H1 (cell line): ENCODE measurements around the gene HIPK2. TPM values are rescaled to one million over a fixed set of nuclear protein-coding genes. Genes with fewer than 3 reads are reported as not detected.

Source experiments
- CTCF ChIA-PET: fragments of 300-600 bp; sonication (Branson Sonifier 250); formaldehyde crosslinking; loops from one replicate; lab custom pipeline; 2021; ENCODE audit not compliant: partially characterized antibody; lab: Charles Lee
- POLR2A ChIA-PET: fragments of 300-600 bp; sonication (Branson Sonifier 250); formaldehyde crosslinking; loops from one replicate; lab custom pipeline; 2021; ENCODE audit warnings: inconsistent platforms; ENCODE audit not compliant: partially characterized antibody; lab: Charles Lee
- DNase-seq, 2 experiments: peaks; one replicate each; pipeline versions ENCODE4 v3.0.0 to v3.0.0-alpha.2; 2010 to 2022; ENCODE audit warnings: low spot score in 2 of 2, low read depth in 1 of 2, mixed read lengths in 1 of 2
- FAIRE-seq: peaks from 2 replicates; lab custom pipeline; 2011; peaks lifted over from hg19 to GRCh38; lab: Jason Lieb, UNC
- H2AFZ ChIP-seq: 2 replicates; pipeline ENCODE4 v1.8.1; 2012; ENCODE audit warnings: low read length, inconsistent platforms
- H2AK5ac ChIP-seq: 2 replicates; pipeline ENCODE4 v1.6.1; 2013; ENCODE audit warnings: low read depth, low read length
- H2BK120ac ChIP-seq: replicated peaks from 2 replicates; pipeline ENCODE3; 2013; ENCODE audit warnings: low read depth, low read length, inconsistent platforms
- H2BK12ac ChIP-seq: 2 replicates; pipeline ENCODE4 v1.6.1; 2013; ENCODE audit warnings: low read depth, low read length
- H2BK15ac ChIP-seq: 2 replicates; pipeline ENCODE4 v1.6.1; 2013; ENCODE audit warnings: low read length
- H2BK20ac ChIP-seq: 2 replicates; pipeline ENCODE4 v1.6.1; 2013; ENCODE audit warnings: low read length
- H2BK5ac ChIP-seq: 2 replicates; pipeline ENCODE4 v1.6.1; 2013; ENCODE audit warnings: low read depth, low read length
- H3K14ac ChIP-seq: 2 replicates; pipeline ENCODE4 v1.6.1; 2013; ENCODE audit warnings: inconsistent platforms; ENCODE audit not compliant: insufficient read length
- H3K18ac ChIP-seq: 2 replicates; pipeline ENCODE4 v1.6.1; 2013; ENCODE audit warnings: low read length; ENCODE audit errors: extremely low read depth
- H3K23ac ChIP-seq: 2 replicates; pipeline ENCODE4 v1.6.1; 2013; ENCODE audit warnings: inconsistent platforms; ENCODE audit not compliant: insufficient read length
- H3K23me2 ChIP-seq: 2 replicates; pipeline ENCODE4 v1.6.1; 2013; ENCODE audit warnings: low read depth, low read length
- H3K27ac ChIP-seq: 2 replicates; pipeline ENCODE4 v1.6.1; 2011; ENCODE audit warnings: low read depth, low read length, inconsistent platforms
- H3K27me3 ChIP-seq, 4 experiments: replicated peaks in 1 of 4; 1 replicate in 1 of 4; 2 replicates in 3 of 4; pipeline versions ENCODE4 v1.6.1 to v1.8.1; 2011 to 2013; ENCODE audit warnings: low read length in 3 of 4, mild to moderate bottlenecking in 3 of 4, inconsistent platforms in 2 of 4, mixed read lengths in 2 of 4, moderate library complexity in 1 of 4; ENCODE audit not compliant: control insufficient read depth in 3 of 4, insufficient read depth in 3 of 4; ENCODE audit errors: extremely low read depth in 1 of 4
- H3K36me3 ChIP-seq, 4 experiments: 2 replicates each; pipeline versions ENCODE4 v1.6.1 to v1.8.1; 2011 to 2013; ENCODE audit warnings: mild to moderate bottlenecking in 4 of 4, low read length in 3 of 4, moderate library complexity in 2 of 4, control low read depth in 1 of 4, inconsistent platforms in 1 of 4; ENCODE audit not compliant: insufficient read depth in 4 of 4, control insufficient read depth in 2 of 4
- H3K4ac ChIP-seq: replicated peaks from 2 replicates; pipeline ENCODE3; 2013; ENCODE audit warnings: low read length, low read depth, mixed read lengths, inconsistent platforms; ENCODE audit not compliant: insufficient read length
- H3K4me1 ChIP-seq, 4 experiments: replicated peaks in 1 of 4; 1 replicate in 1 of 4; 2 replicates in 3 of 4; pipeline versions ENCODE4 v1.6.1 to v1.8.1; 2011 to 2013; ENCODE audit warnings: low read length in 3 of 4, inconsistent platforms in 2 of 4, mixed read lengths in 1 of 4; ENCODE audit not compliant: insufficient read depth in 4 of 4, control insufficient read depth in 3 of 4
- H3K4me2 ChIP-seq, 2 experiments: 2 replicates each; pipeline versions ENCODE4 v1.6.1 to v1.8.1; 2011 to 2013; ENCODE audit warnings: low read depth in 2 of 2, low read length in 2 of 2, control low read depth in 1 of 2, inconsistent platforms in 1 of 2, mild to moderate bottlenecking in 1 of 2; ENCODE audit not compliant: insufficient read depth in 1 of 2
- H3K4me3 ChIP-seq, 4 experiments: fragments of 200-600, 300-600 bp in 1 of 4; sonication (generic), shearing (Covaris generic), sonication (Bioruptor Twin) in 1 of 4; 2 replicates each; pipeline versions ENCODE4 v1.5.1 to v1.8.1; 2011 to 2016; ENCODE audit warnings: low read length in 4 of 4, low read depth in 3 of 4, control low read depth in 2 of 4, inconsistent platforms in 2 of 4, mild to moderate bottlenecking in 2 of 4, mixed read lengths in 1 of 4, moderate library complexity in 1 of 4; ENCODE audit not compliant: insufficient read depth in 2 of 4; ENCODE audit errors: extremely low read depth in 1 of 4
- H3K56ac ChIP-seq: replicated peaks from 2 replicates; pipeline ENCODE3; 2013; ENCODE audit warnings: low read depth, mild to moderate bottlenecking, mixed read lengths, low read length, inconsistent platforms; ENCODE audit not compliant: insufficient read length
- H3K79me1 ChIP-seq: 2 replicates; pipeline ENCODE4 v1.6.1; 2013; ENCODE audit warnings: low read depth, low read length, control low read depth
- H3K79me2 ChIP-seq, 2 experiments: 2 replicates each; pipeline versions ENCODE4 v1.6.1 to v1.8.1; 2012 to 2013; ENCODE audit warnings: low read length in 2 of 2, mild to moderate bottlenecking in 2 of 2, inconsistent platforms in 1 of 2; ENCODE audit not compliant: insufficient read depth in 2 of 2, control insufficient read depth in 1 of 2
- H3K9ac ChIP-seq, 4 experiments: replicated peaks in 1 of 4; 1 replicate in 1 of 4; 2 replicates in 3 of 4; pipeline versions ENCODE4 v1.6.1 to v1.8.1; 2011 to 2013; ENCODE audit warnings: low read depth in 3 of 4, low read length in 3 of 4, control low read depth in 2 of 4, mild to moderate bottlenecking in 2 of 4, moderate library complexity in 2 of 4, inconsistent platforms in 1 of 4; ENCODE audit errors: extremely low read depth in 1 of 4
- H3K9me3 ChIP-seq, 2 experiments: 2 replicates each; pipeline versions ENCODE4 v1.6.1 to v1.8.1; 2012 to 2013; ENCODE audit warnings: mild to moderate bottlenecking in 2 of 2, moderate library complexity in 2 of 2, control low read depth in 1 of 2, inconsistent platforms in 1 of 2, low read depth in 1 of 2, low read length in 1 of 2, mixed read lengths in 1 of 2; ENCODE audit not compliant: insufficient read depth in 2 of 2
- H4K20me1 ChIP-seq, 2 experiments: replicated peaks in 1 of 2; 2 replicates each; pipeline versions ENCODE3 to v1.8.1; 2011 to 2013; ENCODE audit warnings: inconsistent platforms in 2 of 2, low read length in 2 of 2, mild to moderate bottlenecking in 1 of 2; ENCODE audit not compliant: insufficient read depth in 2 of 2, control insufficient read depth in 1 of 2
- H4K5ac ChIP-seq: 2 replicates; pipeline ENCODE4 v1.6.1; 2013; ENCODE audit warnings: low read length, low read depth, mixed read lengths, inconsistent platforms; ENCODE audit not compliant: insufficient read length
- H4K8ac ChIP-seq: 2 replicates; pipeline ENCODE4 v1.8.0; 2013; ENCODE audit warnings: mild to moderate bottlenecking, moderate library complexity, low read length, inconsistent platforms; ENCODE audit not compliant: insufficient read depth; ENCODE audit errors: extremely low read depth
- H4K91ac ChIP-seq: replicated peaks from 2 replicates; pipeline ENCODE3; 2013; ENCODE audit warnings: low read length, mixed read lengths, inconsistent platforms; ENCODE audit not compliant: insufficient read length
- CBX8 ChIP-seq: fragments of 300-800, 300-1000 bp; sonication (generic); IDR thresholded peaks from 2 replicates; pipeline ENCODE4 v1.7.1; 2016; ENCODE audit warnings: low read depth, low read length, borderline replicate concordance
- KDM1A ChIP-seq: fragments of 200-600, 300-600 bp; sonication (generic); IDR thresholded peaks from 2 replicates; pipeline ENCODE4 v1.7.1; 2016; ENCODE audit warnings: mild to moderate bottlenecking, low read length, borderline replicate concordance
- SIN3A ChIP-seq, 2 experiments: IDR thresholded peaks in 1 of 2; conservative IDR thresholded peaks in 1 of 2; 2 replicates each; pipeline ENCODE4 v1.6.1; 2011 to 2012; ENCODE audit warnings: low read length in 2 of 2, improper control_type of control experiment in 1 of 2, low read depth in 1 of 2, mild to moderate bottlenecking in 1 of 2
- SIX5 ChIP-seq: IDR thresholded peaks from 2 replicates; pipeline ENCODE4 v1.6.1; 2011; ENCODE audit warnings: mild to moderate bottlenecking, low read depth, low read length
- TAF1 ChIP-seq: IDR thresholded peaks from 2 replicates; pipeline ENCODE4 v1.6.1; 2011; ENCODE audit warnings: mild to moderate bottlenecking, low read depth, low read length
- TAF7 ChIP-seq: optimal IDR thresholded peaks from 2 replicates; pipeline ENCODE3; 2011; ENCODE audit warnings: low read depth, mild to moderate bottlenecking, inconsistent platforms, low read length, moderate library complexity, borderline replicate concordance
- WGBS, 2 experiments: shearing (Covaris generic) in 1 of 2; methylation state at CpG; one replicate each; pipeline versions ENCODE4 v1.1.6 to v1.1.7; 2013 to 2015; ENCODE audit warnings: low lambda C conversion rate in 2 of 2, mixed read lengths in 2 of 2, inconsistent platforms in 1 of 2, low coverage in 1 of 2, missing lambda C conversion rate in 1 of 2; ENCODE audit not compliant: insufficient replicate concordance in 2 of 2, insufficient coverage in 1 of 2, insufficient read length in 1 of 2; ENCODE audit errors: extremely low coverage in 1 of 2, missing lambda C conversion rate in 1 of 2; 5-methylcytosine and 5-hydroxymethylcytosine counted together
- polyA plus RNA-seq, 7 experiments: library from polyadenylated mRNA; depleted of rRNA in 3 of 7; stranded (reverse) in 5 of 7; unstranded in 2 of 7; fragments of >200 nt in 5 of 7; fragments of 200-250 nt in 2 of 7; gene quantifications; 1 replicate in 5 of 7; 2 replicates in 1 of 7; 4 replicates in 1 of 7; pipeline versions ENCODE4 v1.2.1 to v1.2.3, GENCODE V29; 2011 to 2013; ENCODE audit warnings: missing spikeins in 2 of 7, mixed read lengths in 2 of 7
- total RNA-seq: library from RNA; stranded (reverse); fragmentation: NEBNext Ultra II Directional; extraction: Animal tissue kit (Norgen Biotek cat#: 25700); gene quantifications from 2 replicates; pipeline ENCODE4 v1.2.1, GENCODE V29; 2021

HIPK2 gene
- total and polyA plus RNA-seq, 2 of the 8 experiments (the other 6 are each of a cell fraction or from before 2014, with no cell fraction given) = 8.3 to 24.3 TPM

DNA sequence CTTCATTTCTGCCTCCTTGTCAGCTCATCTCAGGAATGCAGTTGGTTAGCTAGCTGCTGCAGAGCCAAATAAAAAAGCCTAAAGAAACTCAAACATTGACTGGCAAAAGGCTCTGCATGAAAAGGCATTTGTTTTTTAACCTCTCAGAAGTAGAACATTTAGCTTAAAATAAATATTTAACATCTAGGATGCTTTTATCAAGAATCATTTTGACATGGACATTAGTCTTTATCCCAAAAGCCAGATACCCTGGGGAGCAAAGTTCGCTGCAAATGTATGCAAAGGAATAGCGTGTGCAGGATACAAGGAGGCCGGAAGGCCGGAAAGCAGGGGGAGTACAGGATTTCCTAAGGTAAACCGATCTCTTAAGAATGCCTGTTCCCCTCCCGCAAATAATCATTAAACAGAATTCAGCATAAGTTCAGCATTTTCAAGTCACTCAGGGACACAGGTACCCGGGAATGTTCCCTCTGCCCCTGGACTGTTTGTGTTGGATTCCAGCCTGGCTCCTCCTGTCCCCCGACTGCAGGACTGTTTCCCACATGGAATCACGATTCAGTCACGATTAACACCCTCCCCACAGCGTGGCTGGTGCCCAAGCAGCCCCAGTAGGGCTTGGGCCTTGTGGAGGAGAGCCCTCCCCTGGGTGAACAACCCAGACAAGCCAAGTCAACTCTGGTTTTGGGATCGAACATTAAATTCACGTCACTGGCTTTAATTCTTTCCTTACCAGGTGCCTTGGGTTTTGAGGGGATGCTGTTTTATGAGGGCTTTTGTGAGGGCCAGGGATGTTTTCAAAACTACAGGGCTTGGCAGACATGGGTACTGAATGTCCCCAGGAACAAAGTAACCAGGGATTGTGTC lies 97.8 kb downstream of the HIPK2 start:
- H3K79me1 ChIP-seq = no peaks in the 10 kb centered on the region
- no peak overlapping the region for H3K14ac ChIP-seq
- 72% methylated on average over 13 of the region's 13 CpGs; no CpG with 5 or more reads in 1 of the 2 experiments for WGBS, 2 experiments
- no peaks in the 10 kb centered on the region for H3K27me3 ChIP-seq
- H2AK5ac ChIP-seq = 0 out of 2 replicates have a peak overlapping the region, but pooled peaks have one; percentile 10
- CTCF ChIA-PET = interaction anchor here (1.0 kb wide), 1 partner anchor 13 kb away, joined by 3 read pairs; no protein-coding TSS in a partner anchor
- no peak overlapping the region for H4K5ac ChIP-seq
- H3K79me2 ChIP-seq = no peaks in the 10 kb centered on the region; a peak in 2 of 4 replicates
- H2BK120ac ChIP-seq = no peak overlapping the region
- H4K20me1 ChIP-seq = peaks cover 0 to 3% of the 10 kb centered on the region in 2 experiments
- H3K9ac ChIP-seq = peak overlapping the region in 1 of 4 experiments; percentile 27; a peak in 1 of 7 replicates
- no peak overlapping the region for H2BK15ac ChIP-seq
- no peak for DNase-seq
- H3K56ac ChIP-seq = peak overlapping the region; percentile 8
- no peaks in the 10 kb centered on the region for H3K23me2 ChIP-seq
- no peak overlapping the region for H3K4ac ChIP-seq
- H2BK5ac ChIP-seq = no peak overlapping the region
- no peak overlapping the region for H2AFZ ChIP-seq
- peaks cover 2 to 15% (median 9%) of the 10 kb centered on the region in 4 experiments; a peak in 6 of 7 replicates for H3K4me1 ChIP-seq
- TF ChIP-seq TAF1 (no peak), KDM1A (no peak), CBX8 (no peak), SIX5 (no peak), SIN3A (conservative IDR thresholded peaks at IDR 0.05 in 1 of 2, IDR thresholded peaks at IDR 0.05 in 1 of 2; ENCODE audit: low read depth in 1 of 2, low read length in 2 of 2) (no peak), TAF7 (no peak)
- TF ChIP-seq, all 59 proteins: peak for 0
- FAIRE-seq = no peak
- Histone ChIP-seq H2BK12ac (peak overlapping the region; percentile 39; the same call in 1 of the 2 replicates), H3K27ac (no peak overlapping the region), H3K36me3 (no peaks in the 10 kb centered on the region), H3K18ac (peak overlapping the region; percentile 38; the same call in 1 of the 2 replicates), H3K9me3 (no peaks in the 10 kb centered on the region), H3K23ac (no peak overlapping the region), H4K8ac (no peak overlapping the region), H4K91ac (no peak overlapping the region), H3K4me2 (no peak overlapping the region), H2BK20ac (no peak overlapping the region), H3K4me3 (no peak overlapping the region)
- POLR2A ChIA-PET = no interaction called here
